Measurements from ENCODE around the gene SLCO4C1.

- TF ChIP-seq ZNF274 (IDR thresholded peaks at IDR 0.05; ENCODE audit: low read depth, low read length) (no peak), YY1 (IDR thresholded peaks at IDR 0.05; ENCODE audit: insufficient read depth, insufficient read length) (no peak), SUZ12 (IDR thresholded peaks at IDR 0.05; ENCODE audit: extremely low read depth, insufficient read depth, insufficient read length) (no peak)
Observed at GRCh38 chr5:102243213-102243612, 52.9 kb downstream of the SLCO4C1 start.
